Activated CD4-positive, alpha-beta T cell treated with anti-CD3 and anti-CD28 coated beads, Interleukin-2, amount 50 U/mL, for 24 hours (primary cell): ENCODE measurements around the gene ARHGEF10L.
"Not testable (repeated sequence)": the region's sequence is repeated elsewhere in the genome, so short reads cannot be mapped to it uniquely, and the experiment has no call there.

Experiments used
- DNase-seq, 2 donors: peaks; one replicate each; pipeline ENCODE4 v3.0.0-alpha.2; 2020; ENCODE audit warnings: low read depth in 1 of 2, low spot score in 1 of 2

Gene ARHGEF10L

GRCh38 chr1:17609529-17609928 lies 70.0 kb downstream of the ARHGEF10L start:
- no peak for DNase-seq

GRCh38 chr1:17610085-17610484 lies 70.6 kb downstream of the ARHGEF10L start:
- no peak for DNase-seq

GRCh38 chr1:17610713-17611112 lies 71.2 kb downstream of the ARHGEF10L start:
- no peak for DNase-seq

- no peak for DNase-seq
These were observed 72.5 kb downstream of the ARHGEF10L start for GRCh38 chr1:17611991-17612390.

GRCh38 chr1:17612831-17613230 lies 73.3 kb downstream of the ARHGEF10L start:
- no peak for DNase-seq

GRCh38 chr1:17614586-17614985 lies 75.1 kb downstream of the ARHGEF10L start:
- DNase-seq: no peak

GRCh38 chr1:17615157-17615556 lies 75.7 kb downstream of the ARHGEF10L start:
- DNase-seq: no peak

GRCh38 chr1:17615959-17616358 lies 76.5 kb downstream of the ARHGEF10L start:
- no peak for DNase-seq

GRCh38 chr1:17616731-17617279 lies 77.3 kb downstream of the ARHGEF10L start:
- DNase-seq: no peak

GRCh38 chr1:17617787-17618557 lies 78.5 kb downstream of the ARHGEF10L start:
- DNase-seq: no peak

GRCh38 chr1:17618558-17619247 lies 79.2 kb downstream of the ARHGEF10L start:
- no peak for DNase-seq

GRCh38 chr1:17620448-17620847 lies 81.0 kb downstream of the ARHGEF10L start:
- DNase-seq: no peak

GRCh38 chr1:17621691-17622090 lies 82.2 kb downstream of the ARHGEF10L start:
- no peak for DNase-seq

GRCh38 chr1:17622823-17623222 lies 83.3 kb downstream of the ARHGEF10L start:
- DNase-seq: no peak

GRCh38 chr1:17624611-17625233 lies 85.2 kb downstream of the ARHGEF10L start:
- no peak for DNase-seq

GRCh38 chr1:17627239-17628052 lies 87.9 kb downstream of the ARHGEF10L start:
- no peak for DNase-seq

- not testable (repeated sequence) for DNase-seq
These were observed 89.5 kb downstream of the ARHGEF10L start for GRCh38 chr1:17629046-17629445.

GRCh38 chr1:17629460-17629859 lies 90.0 kb downstream of the ARHGEF10L start:
- no peak for DNase-seq

GRCh38 chr1:17630048-17630830 lies 90.7 kb downstream of the ARHGEF10L start:
- DNase-seq: no peak

GRCh38 chr1:17630986-17631385 lies 91.5 kb downstream of the ARHGEF10L start:
- no peak for DNase-seq
